GM11168 (cell line): ENCODE data around the gene HRAS.

Source experiments
- in situ Hi-C: fragments of 300-500 bp; cut with MboI; formaldehyde crosslinking; loops from one replicate; pipeline ENCODE4 v1.12.0; 2022; ENCODE audit warnings: low sequenced_read_pairs; ENCODE audit not compliant: unreplicated experiment

Gene HRAS

DNA sequence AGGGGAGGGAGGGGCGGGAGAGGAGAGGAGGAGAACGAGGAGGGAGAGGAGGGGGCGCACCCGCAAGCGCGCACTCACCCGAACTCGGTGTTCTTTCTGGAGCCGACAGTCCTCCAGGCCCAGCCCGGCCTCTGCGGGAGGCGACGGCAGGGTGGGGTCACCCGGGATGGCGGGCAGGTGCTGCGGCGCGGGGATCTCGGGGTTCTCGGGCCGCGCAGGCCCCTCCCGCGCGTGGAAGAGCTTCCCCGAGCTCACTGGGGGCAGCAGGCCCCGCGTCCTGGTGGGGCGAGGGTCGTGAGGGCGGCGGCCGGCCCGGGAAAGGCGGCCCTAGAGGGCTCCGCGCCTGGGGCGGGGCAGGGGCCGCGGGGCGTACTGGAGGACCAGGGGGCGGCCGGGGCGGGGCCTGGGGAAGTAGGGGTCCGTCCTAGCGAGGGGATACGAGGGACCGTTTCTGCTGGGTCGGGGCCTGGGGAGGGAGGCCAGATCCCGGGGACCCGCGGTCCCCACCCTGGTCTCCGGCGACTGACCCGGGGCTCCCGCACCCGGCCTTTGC lies 19.9 kb upstream of the HRAS start:
- in situ Hi-C loops: loop anchor here (10.0 kb wide), 1 partner anchor 159 kb away; no protein-coding TSS in a partner anchor

DNA sequence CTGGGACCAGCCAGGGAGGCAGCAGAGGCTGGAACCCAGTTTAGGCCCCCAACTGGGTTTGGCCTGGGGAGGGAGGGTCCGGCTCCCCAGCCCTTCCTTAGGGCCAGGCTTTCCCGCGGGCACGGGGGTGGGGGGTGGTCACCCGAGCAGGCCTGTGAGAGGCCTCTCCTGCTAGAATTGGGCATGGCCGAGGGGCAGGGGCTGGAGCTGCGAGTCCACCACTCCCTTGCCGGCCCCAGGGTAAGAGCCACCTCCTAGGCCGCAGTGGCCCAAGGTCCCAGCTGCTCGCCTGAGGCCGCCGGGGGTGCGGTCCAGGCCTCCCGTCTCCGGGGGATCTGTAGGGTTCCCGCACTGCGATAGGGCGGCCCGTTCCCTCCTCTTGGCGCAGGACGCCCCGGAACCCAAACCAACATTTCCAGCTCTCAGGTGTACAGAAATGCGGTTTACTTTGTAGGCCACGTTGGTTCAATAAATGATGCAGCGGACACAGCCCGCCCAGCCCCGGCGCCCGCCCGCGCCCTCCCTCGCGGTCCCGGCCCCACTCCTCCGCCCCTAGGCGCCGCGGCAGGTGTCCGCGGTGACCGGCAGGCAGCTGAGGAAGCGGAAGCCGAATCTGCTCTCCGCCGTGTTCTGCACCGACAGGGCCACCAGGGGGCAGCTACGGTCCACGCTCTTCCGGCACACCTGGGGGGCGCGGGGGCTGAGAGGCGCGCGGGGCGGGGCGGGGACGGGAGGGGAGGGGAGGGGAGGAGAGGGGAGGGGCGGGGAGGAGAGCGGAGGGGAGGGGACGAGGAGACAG lies 19.3 kb upstream of the HRAS start:
- in situ Hi-C loops: loop anchor here (10.0 kb wide), 1 partner anchor 160 kb away; no protein-coding TSS in a partner anchor

DNA sequence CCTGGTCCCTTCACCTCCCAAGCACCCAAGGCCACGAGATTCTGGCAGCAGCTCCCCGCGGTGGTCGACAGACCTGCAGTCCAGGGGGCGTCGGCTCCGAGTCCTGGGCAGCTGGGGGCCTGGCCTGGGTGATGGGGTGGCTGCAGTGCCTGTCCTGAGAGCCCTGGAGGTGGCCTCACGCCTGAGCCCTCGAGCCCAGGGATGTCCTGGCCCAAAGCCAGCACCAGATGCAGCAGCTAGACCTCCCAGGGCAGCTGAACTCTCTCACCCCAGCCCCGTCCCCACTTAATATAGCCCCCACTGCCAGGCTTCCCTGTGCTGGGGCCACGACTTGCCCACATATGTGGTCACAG lies 18.6 kb upstream of the HRAS start:
- in situ Hi-C loops: loop anchor here (10.0 kb wide), 1 partner anchor 161 kb away; no protein-coding TSS in a partner anchor

DNA sequence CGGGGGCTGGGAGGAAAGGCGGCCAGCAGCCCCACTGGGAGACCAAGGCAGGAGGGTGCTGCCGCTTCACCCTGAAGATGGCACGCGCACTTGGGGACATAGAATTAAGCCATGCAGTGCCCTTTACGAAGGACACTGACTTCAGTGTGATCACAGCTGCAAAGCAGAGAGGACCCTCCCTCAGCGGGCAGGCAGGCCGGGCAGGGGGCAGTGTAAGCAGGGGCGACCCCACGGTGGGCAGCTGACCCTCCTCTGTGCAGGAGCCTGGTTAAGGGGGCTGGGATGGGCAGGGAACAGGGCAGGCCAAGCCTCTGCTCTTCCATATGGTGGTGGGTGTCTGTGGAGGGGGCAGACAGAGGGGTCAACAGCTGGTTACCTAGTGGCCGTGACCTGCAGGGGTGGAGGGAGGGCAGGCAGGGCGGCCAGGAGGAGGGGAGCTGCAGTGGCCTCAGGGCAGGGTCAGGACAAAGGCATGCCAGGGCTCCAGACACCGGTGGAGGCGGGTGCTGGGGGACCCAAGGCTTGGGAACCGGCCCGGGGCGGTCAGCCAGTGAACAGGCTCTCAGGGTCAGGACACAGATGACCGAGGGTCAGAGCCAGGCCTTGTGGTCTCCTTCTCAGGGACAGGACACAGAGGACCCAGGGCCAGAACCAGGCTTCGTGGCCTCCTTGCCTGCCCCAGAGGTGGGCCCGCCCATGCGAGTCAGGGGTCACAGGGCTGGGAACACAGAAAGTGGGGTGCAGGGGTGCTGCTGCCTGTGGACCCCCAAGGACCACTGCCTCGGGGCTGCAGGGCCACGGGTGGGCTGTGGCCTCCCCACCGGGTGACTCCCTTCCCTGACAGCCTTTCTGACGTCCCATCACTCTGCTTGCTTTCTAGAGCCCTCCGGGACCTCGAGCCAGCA lies 18.0 kb upstream of the HRAS start:
- in situ Hi-C loops: loop anchor here (10.0 kb wide), 1 partner anchor 161 kb away; no protein-coding TSS in a partner anchor

DNA sequence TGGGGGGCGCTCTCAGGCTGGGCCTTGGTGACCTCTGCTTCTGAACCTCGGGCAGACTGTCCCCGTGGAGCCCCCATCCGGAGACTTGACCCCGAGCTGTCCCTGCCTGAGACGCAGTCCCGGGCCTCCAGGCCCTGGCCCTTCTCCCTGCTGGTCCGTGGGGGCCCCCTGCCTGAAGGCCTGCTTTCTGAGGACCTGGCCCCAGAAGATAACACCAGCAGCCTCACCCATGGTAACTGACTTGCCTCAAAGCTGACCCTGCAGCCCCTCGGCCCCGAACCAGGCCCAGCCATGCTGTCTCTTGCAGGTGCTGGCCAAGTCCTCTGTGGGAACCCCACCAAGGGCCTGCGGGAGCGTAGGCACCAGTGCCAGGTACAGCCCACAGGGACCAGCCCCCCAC lies 16.2 kb upstream of the HRAS start:
- in situ Hi-C loops: loop anchor here (10.0 kb wide), 1 partner anchor 163 kb away; no protein-coding TSS in a partner anchor

DNA sequence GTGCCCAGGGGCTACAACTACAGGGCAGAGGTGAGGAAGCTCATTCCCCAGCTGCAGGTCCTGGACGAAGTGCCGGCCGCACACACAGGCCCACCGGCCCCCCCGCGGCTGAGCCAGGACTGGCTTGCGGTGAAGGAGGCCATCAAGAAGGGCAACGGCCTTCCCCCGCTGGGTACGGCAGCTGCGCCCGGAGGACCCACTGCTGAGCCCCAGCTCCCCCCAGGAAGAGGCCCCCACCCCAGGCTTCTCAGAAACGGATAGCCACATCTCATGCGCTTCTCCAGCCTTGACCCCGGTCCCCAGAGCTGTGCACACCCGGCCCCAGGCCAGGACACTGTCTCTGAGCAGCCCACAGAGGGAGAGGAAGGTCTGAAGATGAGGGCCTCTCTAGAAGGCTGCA lies 15.8 kb upstream of the HRAS start:
- in situ Hi-C loops: loop anchor here (10.0 kb wide), 1 partner anchor 164 kb away; no protein-coding TSS in a partner anchor

DNA sequence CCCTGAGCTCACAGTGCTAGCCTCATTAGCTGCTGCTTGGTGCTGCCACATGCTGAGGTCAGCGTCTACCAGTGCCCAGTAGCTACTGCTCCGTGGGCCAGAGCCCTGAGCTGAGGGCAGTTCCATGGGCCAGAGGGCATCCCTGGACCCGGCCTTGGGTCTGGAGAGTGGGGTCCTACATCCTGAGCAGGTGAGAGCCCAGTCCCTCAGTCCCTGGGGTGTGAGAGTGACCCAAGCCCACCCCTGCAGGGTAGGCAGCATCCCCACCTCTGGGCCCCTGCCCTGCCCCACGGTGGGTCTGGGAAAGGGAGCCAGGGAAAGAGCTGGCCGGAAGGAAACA lies 15.3 kb upstream of the HRAS start:
- in situ Hi-C loops: loop anchor here (10.0 kb wide), 1 partner anchor 164 kb away; no protein-coding TSS in a partner anchor

DNA sequence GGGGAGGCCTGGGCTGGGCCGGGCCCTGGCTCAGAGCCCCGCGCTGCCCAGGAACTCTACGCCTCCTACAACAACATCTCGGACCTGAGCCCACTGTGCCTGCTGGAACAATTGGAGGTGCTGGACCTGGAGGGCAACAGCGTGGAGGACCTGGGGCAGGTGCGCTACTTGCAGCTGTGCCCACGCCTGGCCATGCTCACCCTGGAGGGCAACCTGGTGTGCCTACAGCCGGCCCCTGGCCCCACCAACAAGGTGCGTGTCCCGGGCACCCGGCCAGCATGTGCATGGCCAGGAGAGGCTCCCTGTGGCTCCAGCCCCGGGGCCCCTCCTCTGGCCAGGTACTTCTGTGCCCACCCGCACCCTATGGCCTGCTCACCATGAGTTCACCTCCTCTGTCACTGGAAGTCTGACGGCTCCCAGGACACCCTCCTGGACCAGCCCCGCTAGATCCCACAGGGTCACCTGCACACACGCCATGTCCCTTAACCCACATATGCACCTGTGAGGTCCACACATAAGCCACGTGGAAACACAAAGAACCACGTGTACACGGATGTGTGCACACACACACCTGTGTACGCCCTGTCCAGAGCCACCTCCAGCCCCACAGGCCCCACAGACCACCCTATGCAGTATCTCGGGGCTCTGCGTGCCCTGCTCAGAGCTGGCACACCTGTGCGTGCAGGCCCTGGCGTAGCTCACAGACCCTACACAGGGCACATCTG lies 14.8 kb upstream of the HRAS start:
- in situ Hi-C loops: loop anchor here (10.0 kb wide), 1 partner anchor 165 kb away; no protein-coding TSS in a partner anchor

DNA sequence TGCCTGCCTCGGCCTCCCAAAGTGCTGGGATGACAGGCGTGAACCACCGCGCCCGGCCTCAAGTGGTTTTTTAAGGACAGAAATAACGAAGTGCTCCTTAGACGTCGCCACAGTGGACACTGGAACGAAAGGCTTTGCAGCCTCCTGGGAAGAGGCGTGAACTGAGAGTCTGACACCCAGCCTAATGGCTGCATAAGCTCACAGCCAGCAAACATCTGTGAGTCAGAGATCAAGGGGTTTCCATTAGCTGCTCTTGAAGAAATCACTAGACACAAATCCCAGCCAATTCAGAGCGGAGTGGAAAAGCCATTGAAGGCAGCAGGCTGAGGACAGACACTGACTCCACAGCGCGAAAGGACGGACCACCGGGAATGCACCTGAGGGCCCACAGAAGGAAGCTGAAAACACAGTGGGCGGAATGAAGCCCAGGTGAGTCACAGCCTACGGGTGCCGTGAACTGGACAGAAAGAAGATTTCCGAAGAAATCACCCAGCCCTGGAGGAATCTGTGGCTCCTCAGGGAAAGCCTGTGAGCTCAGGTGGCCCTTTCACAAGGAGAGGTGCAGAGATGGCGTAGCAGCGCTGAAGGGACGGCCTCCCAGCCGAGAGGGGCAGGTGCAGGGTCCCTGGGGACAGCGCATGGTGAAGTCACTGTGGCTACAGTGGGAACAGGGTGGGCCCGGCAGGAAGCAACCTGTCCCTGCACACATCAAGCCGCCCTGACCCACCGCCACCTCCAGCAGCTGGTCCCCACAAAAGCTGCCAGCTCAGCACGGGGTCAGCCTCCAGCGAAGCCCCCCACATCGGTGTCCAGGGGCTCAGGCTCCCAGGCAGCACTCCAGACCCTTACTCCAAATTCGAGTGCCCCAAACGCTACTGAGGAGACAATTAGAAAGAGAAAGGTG lies 13.6 kb upstream of the HRAS start:
- in situ Hi-C loops: no loop called here

DNA sequence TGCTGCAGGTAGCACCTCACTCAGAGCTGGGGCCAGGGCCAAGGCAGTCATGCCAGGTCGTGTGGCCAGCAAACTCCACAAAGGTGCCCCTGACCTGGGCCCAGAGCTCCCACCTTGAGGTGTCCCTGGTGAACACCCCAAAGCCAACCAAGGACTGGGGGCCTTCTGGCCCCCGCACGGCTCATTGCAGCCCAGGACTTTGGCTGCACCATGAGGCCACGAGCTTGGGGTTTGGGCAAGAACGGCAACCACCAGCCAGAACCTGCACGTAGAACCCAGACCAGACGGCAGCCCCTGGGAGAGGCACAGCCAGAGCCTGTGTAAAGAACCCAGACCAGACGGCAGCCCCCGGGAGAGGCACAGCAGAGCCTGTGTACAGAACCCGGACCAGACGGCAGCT lies 9.8 kb upstream of the HRAS start:
- in situ Hi-C loops: no loop called here

DNA sequence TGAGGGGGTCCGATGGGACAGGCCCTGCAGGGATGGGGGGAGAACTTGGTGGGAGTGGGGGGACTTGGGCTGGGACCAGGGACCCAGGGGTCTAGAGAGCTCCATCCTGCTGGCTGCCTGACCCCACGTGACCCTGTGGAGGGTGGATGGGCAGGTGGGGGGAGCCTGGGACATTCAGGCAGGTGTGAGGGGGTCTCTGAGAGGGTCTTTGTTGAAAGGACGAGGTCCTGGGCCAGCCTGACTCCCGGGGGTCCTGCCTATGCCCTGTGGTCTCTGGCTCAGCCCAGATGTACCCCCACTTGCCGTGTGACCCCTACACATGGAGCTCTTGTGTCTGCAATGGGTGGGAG lies 9.4 kb upstream of the HRAS start:
- in situ Hi-C loops: no loop called here

DNA sequence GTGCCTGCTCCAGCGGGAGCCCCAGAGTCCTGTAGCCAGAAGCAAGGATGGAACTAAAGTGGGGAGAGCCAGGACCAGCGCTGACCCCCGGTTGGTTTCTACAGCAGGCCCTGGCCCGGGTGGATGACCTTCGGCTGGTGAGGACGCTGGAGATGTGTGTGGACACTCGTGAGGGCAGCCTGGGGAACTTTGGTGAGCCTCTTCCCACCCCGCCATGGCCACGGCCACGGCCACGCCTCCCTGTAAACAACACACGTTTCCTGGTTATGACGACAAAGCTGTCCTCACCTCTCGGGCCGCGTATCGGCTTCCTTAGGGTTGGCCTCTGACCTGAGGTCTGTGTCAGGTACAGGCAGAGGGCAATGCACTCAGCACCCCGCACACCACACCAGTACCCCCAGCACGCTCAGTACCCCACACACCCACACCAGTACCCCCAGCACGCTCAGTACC lies 6.1 kb upstream of the HRAS start:
- in situ Hi-C loops: no loop called here

DNA sequence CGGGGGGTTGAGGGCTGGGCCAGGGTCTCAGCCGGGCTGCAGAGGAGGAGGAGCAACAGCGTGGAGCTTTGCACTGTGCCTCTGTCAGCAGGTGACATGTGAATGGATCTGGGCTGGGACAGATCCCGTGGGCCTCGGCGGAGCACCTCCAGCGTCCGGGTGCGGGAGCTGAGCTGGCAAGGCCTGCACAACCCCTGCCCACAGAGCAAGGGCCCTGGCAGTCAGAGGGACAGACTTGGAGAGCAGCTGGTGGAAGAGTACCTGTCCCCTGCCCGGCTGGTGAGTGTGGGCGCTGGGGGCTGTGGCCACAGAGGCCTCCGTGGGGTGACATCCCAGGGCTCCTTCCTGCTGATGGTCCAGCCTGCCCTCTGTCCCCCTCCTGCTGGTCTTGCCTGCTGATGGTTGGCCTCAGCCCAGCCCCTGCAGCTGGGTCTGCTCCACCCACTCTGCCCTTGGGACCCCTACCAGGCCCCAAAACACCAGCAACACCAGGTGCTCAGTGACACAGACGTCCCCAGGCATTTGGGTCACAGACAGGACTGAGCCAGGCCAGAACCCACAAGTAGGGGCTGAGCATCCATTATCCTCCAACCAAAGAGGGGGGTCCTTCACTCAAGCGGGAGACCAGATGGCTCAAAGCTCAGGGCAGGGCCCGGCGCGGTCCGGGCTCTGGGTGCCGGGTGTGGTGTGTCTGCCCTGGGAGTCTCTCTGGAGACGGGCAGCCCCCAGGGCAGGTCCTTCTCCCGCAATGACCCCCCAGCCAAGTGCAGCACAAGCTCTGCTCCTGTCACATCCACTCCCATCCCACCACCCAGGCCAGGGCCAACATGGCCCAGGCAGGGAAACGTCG lies 5.4 kb upstream of the HRAS start:
- in situ Hi-C loops: no loop called here

DNA sequence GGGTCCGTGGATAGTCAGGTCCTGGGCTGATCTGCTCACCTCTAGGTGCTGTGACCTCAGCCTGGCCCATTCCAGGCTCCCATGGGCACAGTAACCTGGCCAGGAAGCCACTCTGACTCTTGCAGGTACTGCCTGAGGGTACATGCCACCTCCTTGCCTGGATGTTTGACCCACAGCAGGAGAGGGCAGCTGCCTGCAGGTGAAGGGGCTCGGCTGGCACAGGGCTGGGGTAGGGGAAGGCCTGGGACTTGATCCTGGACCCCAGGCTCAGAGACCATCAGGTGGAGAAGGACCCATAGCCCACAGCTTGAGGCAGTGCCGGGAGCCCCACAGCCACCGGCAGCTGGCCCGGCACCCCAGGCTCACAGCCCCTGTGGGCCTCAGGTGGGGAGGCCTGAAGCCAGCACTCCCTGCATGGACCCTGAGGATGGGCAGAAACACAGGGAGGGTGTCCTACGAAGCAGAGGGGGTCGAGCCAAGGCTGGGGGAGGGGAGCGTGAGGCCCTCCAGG lies 4.7 kb upstream of the HRAS start:
- in situ Hi-C loops: no loop called here

DNA sequence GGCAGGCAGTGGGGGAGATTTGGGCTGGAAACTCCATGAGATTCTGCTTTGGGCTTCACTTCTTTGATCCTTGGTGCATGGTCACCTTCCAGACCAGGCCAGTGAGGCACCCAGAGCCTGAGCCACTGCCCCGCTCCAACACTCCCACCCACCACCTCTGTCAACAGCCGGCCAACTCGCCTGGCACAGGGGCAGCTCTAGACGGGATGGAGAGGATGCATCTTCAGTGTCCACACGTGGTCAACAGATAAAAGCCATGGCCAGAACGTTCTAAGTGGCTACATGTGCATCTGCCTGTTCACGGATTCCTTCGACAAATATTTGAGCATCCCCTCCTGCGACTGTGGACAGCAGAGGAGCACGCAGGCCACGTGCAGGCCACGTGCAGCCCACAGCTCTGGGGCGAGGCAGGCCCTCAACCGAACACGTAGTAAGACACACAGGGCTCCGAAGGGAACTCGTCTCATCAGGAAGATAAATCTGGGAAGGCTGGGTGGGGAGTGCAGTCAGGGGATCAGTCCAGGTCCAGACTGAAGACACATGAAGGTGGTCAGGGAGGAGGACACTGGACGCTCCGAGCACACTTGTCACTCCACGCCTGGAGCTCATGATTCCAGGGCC lies 3.2 kb upstream of the HRAS start:
- in situ Hi-C loops: no loop called here

DNA sequence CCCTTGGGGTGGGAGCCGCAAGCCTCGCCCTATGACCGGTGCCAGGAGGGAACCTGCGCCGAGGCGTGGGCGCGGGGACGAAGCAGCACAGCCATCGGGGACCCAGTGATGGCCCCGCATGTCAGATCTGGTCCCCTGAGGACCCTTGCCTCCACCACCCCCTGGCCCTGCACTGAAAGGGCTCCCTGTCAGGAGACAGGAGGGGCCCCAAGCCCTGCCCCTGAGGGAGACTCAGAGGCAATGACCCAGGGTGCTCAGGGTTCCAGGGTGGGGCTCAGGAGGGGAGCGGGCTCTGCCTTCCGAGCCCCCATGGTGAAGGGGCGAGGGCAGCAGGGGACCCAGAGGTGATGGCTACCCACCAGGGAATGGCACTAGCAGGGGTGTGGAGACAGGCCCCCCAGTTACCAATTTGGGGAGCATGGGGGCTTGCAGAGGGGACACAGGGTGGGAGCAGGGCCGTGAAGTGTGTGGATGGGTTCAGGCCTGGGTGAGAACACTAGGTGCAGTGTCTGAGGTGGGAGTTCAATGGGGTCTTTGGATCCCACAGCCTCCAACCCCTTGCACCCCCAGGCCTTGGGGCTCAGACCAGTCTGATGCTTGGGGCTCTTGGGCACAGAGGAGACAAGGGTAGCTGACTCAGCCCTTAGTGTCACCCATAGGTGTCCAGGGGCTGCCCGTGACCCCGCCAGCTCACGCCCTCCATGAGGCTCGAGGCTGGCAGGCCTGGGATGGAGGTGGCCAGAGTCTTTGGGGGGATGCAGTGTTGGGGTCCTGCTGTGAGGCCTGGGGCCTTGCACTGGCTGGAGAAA lies 2.5 kb upstream of the HRAS start:
- in situ Hi-C loops: no loop called here
